HG03064 (cell line): ENCODE data around the gene PEPD.

ENCODE experiments used
- ATAC-seq: cut with Tn5 transposase; IDR thresholded peaks from one replicate; pipeline ENCODE4 v1.9.1; 2021; ENCODE audit warnings: low read depth; ENCODE audit not compliant: unreplicated experiment

Gene PEPD

GRCh38 chr19:33429891-33430673 is 91.5 kb downstream of the PEPD start:
- no peak for ATAC-seq

- no peak for ATAC-seq
Observed at GRCh38 chr19:33428627-33429125, 92.9 kb downstream of the PEPD start.

GRCh38 chr19:33427801-33428626 is 93.6 kb downstream of the PEPD start:
- no peak for ATAC-seq

- ATAC-seq, result no peak
Observed at GRCh38 chr19:33426621-33427361, 94.8 kb downstream of the PEPD start.

GRCh38 chr19:33424181-33424580 is 97.4 kb downstream of the PEPD start:
- ATAC-seq, result no peak

GRCh38 chr19:33422369-33423180 is 99.0 kb downstream of the PEPD start:
- no peak for ATAC-seq

GRCh38 chr19:33421368-33421767 is 100.2 kb downstream of the PEPD start:
- no peak for ATAC-seq

GRCh38 chr19:33420821-33421220 is 100.8 kb downstream of the PEPD start:
- no peak for ATAC-seq

- no peak for ATAC-seq
Observed at GRCh38 chr19:33419788-33420130, 101.8 kb downstream of the PEPD start.

GRCh38 chr19:33418871-33419787 is 102.5 kb downstream of the PEPD start:
- ATAC-seq, result no peak

- no peak for ATAC-seq
Observed at GRCh38 chr19:33418461-33418860, 103.1 kb downstream of the PEPD start.

GRCh38 chr19:33417751-33418150 is 103.8 kb downstream of the PEPD start:
- ATAC-seq, result no peak

GRCh38 chr19:33416307-33417215 is 105.0 kb downstream of the PEPD start:
- ATAC-seq, result no peak

- no peak for ATAC-seq
Observed at GRCh38 chr19:33414667-33415605, 106.7 kb downstream of the PEPD start.

GRCh38 chr19:33413868-33414666 is 107.5 kb downstream of the PEPD start:
- no peak for ATAC-seq

- no peak for ATAC-seq
Observed at GRCh38 chr19:33413426-33413725, 108.2 kb downstream of the PEPD start.
